Hair follicular keratinocyte (primary cell): ENCODE results near the gene ZFP14. TPM values are rescaled to one million over a fixed set of nuclear protein-coding genes. Genes with fewer than 3 reads are reported as not detected.

Experiments
- total RNA-seq: library from RNA; depleted of rRNA; stranded (reverse); fragments of >200 nt; gene quantifications from 2 replicates; pipeline ENCODE4 v1.2.3, GENCODE V29; 2015

Gene ZFP14
- total RNA-seq = 0.15 and 0.31 TPM in 2 replicates

DNA sequence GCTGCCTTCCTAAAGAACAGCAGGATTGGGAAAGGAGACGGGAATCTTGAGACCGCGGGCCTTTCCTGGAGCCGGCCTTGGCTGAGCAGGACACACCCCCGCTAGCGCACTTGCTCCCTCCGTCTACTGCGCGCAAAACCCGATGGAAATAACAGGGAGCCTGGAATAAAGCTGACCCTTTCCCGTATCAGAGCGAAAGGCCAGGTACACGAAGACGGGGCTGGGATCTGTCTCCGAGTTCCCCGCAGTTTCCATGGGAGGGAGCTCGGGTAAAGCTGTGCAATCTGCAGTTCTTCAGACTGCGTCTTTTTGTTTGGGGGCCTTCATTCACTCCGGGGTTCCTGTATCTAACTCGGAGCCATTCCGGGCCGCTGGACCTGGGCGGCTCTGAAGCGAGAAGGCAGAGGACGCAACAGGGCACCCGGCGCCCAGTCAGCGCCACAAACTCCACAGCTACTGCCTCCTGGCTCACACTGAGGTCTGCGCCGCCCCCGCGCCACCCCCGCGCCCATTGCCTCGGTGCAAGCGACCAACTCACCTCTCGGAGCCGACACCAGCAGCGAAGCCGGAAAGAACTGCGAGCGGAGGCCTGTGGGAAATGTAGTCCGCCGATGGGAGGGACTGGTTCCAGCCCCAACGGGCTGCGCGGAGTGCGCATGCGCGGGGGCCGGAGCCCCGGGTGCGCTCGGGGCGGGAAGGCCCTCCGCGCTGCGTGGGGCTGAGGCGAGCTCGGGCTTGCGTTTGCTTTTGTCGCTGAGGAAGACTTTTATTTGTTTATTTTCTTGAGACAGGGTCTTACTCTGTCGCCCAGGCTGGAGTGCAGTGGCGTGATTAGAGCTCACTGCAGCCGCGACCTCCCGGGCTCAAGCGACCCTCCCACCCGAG is at the start of gene ZFP14:
ZFP14 (minus strand) TSS at position 577 of the 885 bp plus-strand sequence. CDS start 11,309 bp downstream, outside the sequence.

GRCh38 chr19:36418287-36419001 is 39.4 kb upstream of the ZFP14 start, which contains the start of gene ZFP82:
ZFP82 (minus strand) TSS chr19:36418644; CDS start chr19:36409789, 8,855 bp downstream.

Other genes starting within 250 kb of the ZFP14 start
- 290 and 371 TPM in 2 replicates for gene CAPNS1, start 239.1 kb downstream of the ZFP14 start, total RNA-seq
- gene COX7A1, start 226.8 kb downstream of the ZFP14 start, total RNA-seq = not detected in 2 replicates
- gene ZNF565, start 164.5 kb downstream of the ZFP14 start, total RNA-seq = 1.3 and 2.2 TPM in 2 replicates
- gene ZNF146, start 164.1 kb downstream of the ZFP14 start, total RNA-seq = 61.8 and 62.9 TPM in 2 replicates
- gene ZFP82, start 39.4 kb upstream of the ZFP14 start, total RNA-seq = 3.4 and 3.9 TPM in 2 replicates
- 3.4 and 4.3 TPM in 2 replicates for gene ZNF566, start 110.4 kb upstream of the ZFP14 start, total RNA-seq
- gene ZNF260, start 149.1 kb upstream of the ZFP14 start, total RNA-seq = 5.4 and 7.0 TPM in 2 replicates
- 3.0 and 6.8 TPM in 2 replicates for gene ZNF529, start 194.1 kb upstream of the ZFP14 start, total RNA-seq
- 5.6 and 9.4 TPM in 2 replicates for gene ZNF382, start 226.1 kb upstream of the ZFP14 start, total RNA-seq